Measurements from ENCODE around the gene RAB4A.

DNA sequence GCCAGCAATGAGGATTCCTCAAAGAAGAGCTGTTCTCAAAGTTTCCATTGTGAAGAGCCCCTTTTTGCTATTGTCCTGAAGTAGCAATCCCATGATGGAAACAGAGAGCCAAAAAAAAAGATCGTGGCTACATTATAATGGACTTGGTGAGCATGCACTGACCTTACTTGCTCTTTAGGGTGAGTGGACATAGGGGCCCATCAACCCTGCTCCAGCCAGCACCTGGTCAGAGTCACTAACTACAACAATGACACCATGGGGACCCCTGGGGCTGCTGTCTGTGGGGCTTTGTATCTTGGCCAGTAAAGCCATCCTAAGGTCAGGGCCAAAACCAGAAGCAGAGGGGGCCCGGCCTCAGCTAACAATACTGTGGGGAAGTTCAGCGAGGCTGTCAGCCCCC is 30.4 kb upstream of the RAB4A start:
- no peak for TF ChIP-seq ZNF830 (CRISPR knock-in tag; IDR thresholded peaks at IDR 0.05)
- no peak for TF ChIP-seq FOS (IDR thresholded peaks at IDR 0.05; ENCODE audit: extremely low read depth, insufficient read length)
- no peak for TF ChIP-seq SAFB2 (IDR thresholded peaks at IDR 0.05; ENCODE audit: borderline replicate concordance, low read depth, low read length, severe bottlenecking)
- TF ChIP-seq, protein P1, sequence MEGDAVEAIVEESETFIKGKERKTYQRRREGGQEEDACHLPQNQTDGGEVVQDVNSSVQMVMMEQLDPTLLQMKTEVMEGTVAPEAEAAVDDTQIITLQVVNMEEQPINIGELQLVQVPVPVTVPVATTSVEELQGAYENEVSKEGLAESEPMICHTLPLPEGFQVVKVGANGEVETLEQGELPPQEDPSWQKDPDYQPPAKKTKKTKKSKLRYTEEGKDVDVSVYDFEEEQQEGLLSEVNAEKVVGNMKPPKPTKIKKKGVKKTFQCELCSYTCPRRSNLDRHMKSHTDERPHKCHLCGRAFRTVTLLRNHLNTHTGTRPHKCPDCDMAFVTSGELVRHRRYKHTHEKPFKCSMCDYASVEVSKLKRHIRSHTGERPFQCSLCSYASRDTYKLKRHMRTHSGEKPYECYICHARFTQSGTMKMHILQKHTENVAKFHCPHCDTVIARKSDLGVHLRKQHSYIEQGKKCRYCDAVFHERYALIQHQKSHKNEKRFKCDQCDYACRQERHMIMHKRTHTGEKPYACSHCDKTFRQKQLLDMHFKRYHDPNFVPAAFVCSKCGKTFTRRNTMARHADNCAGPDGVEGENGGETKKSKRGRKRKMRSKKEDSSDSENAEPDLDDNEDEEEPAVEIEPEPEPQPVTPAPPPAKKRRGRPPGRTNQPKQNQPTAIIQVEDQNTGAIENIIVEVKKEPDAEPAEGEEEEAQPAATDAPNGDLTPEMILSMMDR (IDR thresholded peaks at IDR 0.05 in 2 of 3, conservative IDR thresholded peaks at IDR 0.05 in 1 of 3; ENCODE audit: insufficient read depth in 2 of 3, low read depth in 1 of 3, low read length in 3 of 3): no peak
- no peak for TF ChIP-seq FOXA1 (IDR thresholded peaks at IDR 0.05; ENCODE audit: borderline replicate concordance)
- no peak for TF ChIP-seq MTF1 (CRISPR knock-in tag; IDR thresholded peaks at IDR 0.05; ENCODE audit: borderline replicate concordance)
- TF ChIP-seq STAT5B (CRISPR knock-in tag; IDR thresholded peaks at IDR 0.05): no peak
